H1 (cell line): ENCODE measurements around the gene RPS6KA5. TPM values are rescaled to one million over a fixed set of nuclear protein-coding genes. Genes with fewer than 3 reads are reported as not detected.

ENCODE experiments used
- CHD1 ChIP-seq: IDR thresholded peaks from 2 replicates; pipeline ENCODE4 v1.6.1; 2012; ENCODE audit warnings: low read depth, low read length, improper control_type of control experiment
- CHD7 ChIP-seq: fragments of 300-600 bp; sonication (generic); IDR thresholded peaks from 2 replicates; pipeline ENCODE4 v1.7.1; 2012; ENCODE audit warnings: low read length, moderate library complexity, mild to moderate bottlenecking, inconsistent platforms; ENCODE audit not compliant: insufficient replicate concordance
- MAFK ChIP-seq: IDR thresholded peaks from 2 replicates; pipeline ENCODE4 v1.6.1; 2012; ENCODE audit warnings: low read depth, mild to moderate bottlenecking, improper control_type of control experiment, low read length
- SIX5 ChIP-seq: IDR thresholded peaks from 2 replicates; pipeline ENCODE4 v1.6.1; 2011; ENCODE audit warnings: mild to moderate bottlenecking, low read depth, low read length
- polyA plus RNA-seq, 7 experiments: library from polyadenylated mRNA; depleted of rRNA in 3 of 7; stranded (reverse) in 5 of 7; unstranded in 2 of 7; fragments of >200 nt in 5 of 7; fragments of 200-250 nt in 2 of 7; gene quantifications; 1 replicate in 5 of 7; 2 replicates in 1 of 7; 4 replicates in 1 of 7; pipeline versions ENCODE4 v1.2.1 to v1.2.3, GENCODE V29; 2011 to 2013; ENCODE audit warnings: missing spikeins in 2 of 7, mixed read lengths in 2 of 7
- total RNA-seq: library from RNA; stranded (reverse); fragmentation: NEBNext Ultra II Directional; extraction: Animal tissue kit (Norgen Biotek cat#: 25700); gene quantifications from 2 replicates; pipeline ENCODE4 v1.2.1, GENCODE V29; 2021

RPS6KA5 gene
- total and polyA plus RNA-seq, 2 of the 8 experiments (the other 6 are each of a cell fraction or from before 2014, with no cell fraction given), result 0.85 to 3.1 TPM

GRCh38 chr14:91038439-91038838 lies 22.0 kb downstream of the RPS6KA5 start (continued):
- no peak for TF ChIP-seq CHD7
- no peak for TF ChIP-seq SIX5
- no peak for TF ChIP-seq CHD1
- TF ChIP-seq MAFK, result no peak
- TF ChIP-seq, all 59 proteins: peak for 0
